GM11168 (cell line): ENCODE data around the gene PLCZ1.
"Not testable (repeated sequence)": the region's sequence is repeated elsewhere in the genome, so short reads cannot be mapped to it uniquely, and the experiment has no call there.

ENCODE experiments used
- in situ Hi-C: fragments of 300-500 bp; cut with MboI; formaldehyde crosslinking; loops from one replicate; pipeline ENCODE4 v1.12.0; 2022; ENCODE audit warnings: low sequenced_read_pairs; ENCODE audit not compliant: unreplicated experiment

PLCZ1 gene

GRCh38 chr12:18706798-18707197 is 31.0 kb downstream of the PLCZ1 start:
- in situ Hi-C loops = no loop called here

- in situ Hi-C loops = no loop called here
Observed at GRCh38 chr12:18703911-18704310, 33.9 kb downstream of the PLCZ1 start.

GRCh38 chr12:18703321-18703720 is 34.5 kb downstream of the PLCZ1 start:
- in situ Hi-C loops = no loop called here

- in situ Hi-C loops = no loop called here
Observed at GRCh38 chr12:18700271-18700670, 37.5 kb downstream of the PLCZ1 start.

GRCh38 chr12:18696971-18697602 is 40.7 kb downstream of the PLCZ1 start:
- in situ Hi-C loops = no loop called here

- in situ Hi-C loops = not testable (repeated sequence)
Observed at GRCh38 chr12:18693986-18694385, 43.8 kb downstream of the PLCZ1 start.

- in situ Hi-C loops = no loop called here
Observed at GRCh38 chr12:18690653-18691052, 47.2 kb downstream of the PLCZ1 start.

- in situ Hi-C loops = no loop called here
Observed at GRCh38 chr12:18689771-18690170, 48.0 kb downstream of the PLCZ1 start.

GRCh38 chr12:18684430-18684829 is 53.4 kb downstream of the PLCZ1 start:
- in situ Hi-C loops = no loop called here

GRCh38 chr12:18683327-18684013 is 54.3 kb downstream of the PLCZ1 start:
- in situ Hi-C loops = no loop called here

- in situ Hi-C loops = no loop called here
Observed at GRCh38 chr12:18681818-18682217, 56.0 kb downstream of the PLCZ1 start.

- in situ Hi-C loops = no loop called here
Observed at GRCh38 chr12:18676996-18677588, 60.7 kb downstream of the PLCZ1 start.

- in situ Hi-C loops = no loop called here
Observed at GRCh38 chr12:18676141-18676540, 61.7 kb downstream of the PLCZ1 start.

- in situ Hi-C loops = no loop called here
Observed at GRCh38 chr12:18658829-18659228, 79.0 kb downstream of the PLCZ1 start.

- in situ Hi-C loops = no loop called here
Observed at GRCh38 chr12:18658179-18658578, 79.6 kb downstream of the PLCZ1 start.

- in situ Hi-C loops = no loop called here
Observed at GRCh38 chr12:18655351-18655750, 82.5 kb downstream of the PLCZ1 start.

GRCh38 chr12:18653465-18653864 is 84.3 kb downstream of the PLCZ1 start:
- in situ Hi-C loops = no loop called here

GRCh38 chr12:18652596-18652995 is 85.2 kb downstream of the PLCZ1 start:
- in situ Hi-C loops = no loop called here

- in situ Hi-C loops = no loop called here
Observed at GRCh38 chr12:18651525-18651924, 86.3 kb downstream of the PLCZ1 start.

GRCh38 chr12:18646286-18646890 is 91.4 kb downstream of the PLCZ1 start:
- in situ Hi-C loops = no loop called here

- in situ Hi-C loops = no loop called here
Observed at GRCh38 chr12:18644564-18644963, 93.2 kb downstream of the PLCZ1 start.
